HL-60 (cell line): Measurements from ENCODE around the gene ABCA2.

ENCODE experiments used
- DNase-seq, 2 experiments: peaks; one replicate each; pipeline ENCODE4 v3.0.0-alpha.2; 2010 to 2020; ENCODE audit warnings: low read depth in 1 of 2, low spot score in 1 of 2
- H3K27ac ChIP-seq: fragments of 250-450 bp; sonication (Bioruptor Pico); replicated peaks from 2 replicates; pipeline ENCODE4 v1.5.1; 2020; ENCODE audit warnings: mild to moderate bottlenecking, moderate library complexity
- H3K27me3 ChIP-seq: fragments of 250-450 bp; sonication (Bioruptor Pico); 2 replicates; pipeline ENCODE4 v1.5.1; 2021; ENCODE audit warnings: mild to moderate bottlenecking, moderate library complexity; ENCODE audit not compliant: insufficient read depth, poor library complexity, severe bottlenecking
- H3K4me3 ChIP-seq: replicated peaks from 2 replicates; pipeline ENCODE4 v1.5.1; 2011; ENCODE audit warnings: mild to moderate bottlenecking, control low read depth, low read length; ENCODE audit not compliant: insufficient read depth
- CTCF ChIP-seq: IDR thresholded peaks from one replicate; pipeline ENCODE4 v1.5.1; 2011; ENCODE audit warnings: low read length, control low read depth, inconsistent platforms; ENCODE audit not compliant: insufficient read depth
- GABPA ChIP-seq: IDR thresholded peaks from 2 replicates; pipeline ENCODE4 v1.6.1; 2012; ENCODE audit warnings: low read depth
- POLR2AphosphoS5 ChIP-seq: IDR thresholded peaks from 2 replicates; pipeline ENCODE4 v1.6.1; 2012; ENCODE audit warnings: low read depth
- REST ChIP-seq: IDR thresholded peaks from 2 replicates; pipeline ENCODE4 v1.6.1; 2012; ENCODE audit warnings: low read depth; ENCODE audit not compliant: insufficient replicate concordance
- SPI1 ChIP-seq: IDR thresholded peaks from 2 replicates; pipeline ENCODE4 v1.6.1; 2012; ENCODE audit warnings: low read depth, mild to moderate bottlenecking, borderline replicate concordance

ABCA2 gene

GRCh38 chr9:137011156-137011555, 16.9 kb downstream of the ABCA2 start:
- DNase-seq, result no peak
- Histone ChIP-seq H3K27me3 (no peaks in the 10 kb centered on the region), H3K27ac (no peak overlapping the region), H3K4me3 (no peak overlapping the region)
- TF ChIP-seq CTCF (no peak), POLR2AphosphoS5 (no peak), GABPA (no peak), REST (no peak), SPI1 (no peak)

- TF ChIP-seq SPI1, result no peak
- no peak for TF ChIP-seq CTCF
- no peak for TF ChIP-seq POLR2AphosphoS5
- TF ChIP-seq REST, result no peak
- no peak for TF ChIP-seq GABPA
- DNase-seq, result no peak
- H3K4me3 ChIP-seq, result no peak overlapping the region
- no peak overlapping the region for H3K27ac ChIP-seq
- no peaks in the 10 kb centered on the region for H3K27me3 ChIP-seq
These were observed 17.9 kb downstream of the ABCA2 start for GRCh38 chr9:137009938-137010732.

- TF ChIP-seq REST (no peak), POLR2AphosphoS5 (no peak), CTCF (no peak)
- DNase-seq, result no peak
- Histone ChIP-seq H3K27ac (no peak overlapping the region), H3K4me3 (no peak overlapping the region), H3K27me3 (no peaks in the 10 kb centered on the region)
These were observed 18.8 kb downstream of the ABCA2 start for GRCh38 chr9:137009217-137009616.
